Panc1 (cell line): ENCODE measurements around the gene RPN2. TPM values are rescaled to one million over a fixed set of nuclear protein-coding genes. Genes with fewer than 3 reads are reported as not detected.

ENCODE experiments used
- ATAC-seq: fragments of 200-7000 bp; cut with Tn5 transposase; 2 replicates; pipeline ENCODE4 v1.9.1; 2020; ENCODE audit warnings: mild to moderate bottlenecking, moderate library complexity
- BruUV-seq: library from RNA; stranded (reverse); fragments of 400-500 nt; replicated peaks from 2 replicates; lab custom pipeline; 2021; lab: Mats Ljungman, UMichigan
- CTCF ChIA-PET: fragments of 300-600 bp; sonication (Branson Sonifier 250); formaldehyde crosslinking; loops from one replicate; lab custom pipeline; 2022; ENCODE audit warnings: antibody characterized with exemption; lab: Charles Lee
- POLR2A ChIA-PET: fragments of 300-600 bp; sonication (Branson Sonifier 250); formaldehyde crosslinking; loops from one replicate; lab custom pipeline; 2022; ENCODE audit warnings: antibody characterized with exemption; lab: Charles Lee
- DNase-seq: peaks from one replicate; pipeline ENCODE4 v3.0.0-alpha.2; 2010; ENCODE audit warnings: low read depth, low spot score
- H3K27ac ChIP-seq: 2 replicates; pipeline ENCODE4 v1.5.1; 2011; ENCODE audit warnings: mild to moderate bottlenecking, low read length, inconsistent platforms
- H3K27me3 ChIP-seq: fragments of 200-500 bp; sonication (Bioruptor generic); 2 replicates; pipeline ENCODE4 v1.6.0; 2014; ENCODE audit warnings: low read length, inconsistent platforms; ENCODE audit not compliant: control insufficient read depth, insufficient read depth
- H3K36me3 ChIP-seq: fragments of 200-500 bp; sonication (Bioruptor generic); 2 replicates; pipeline ENCODE4 v1.5.1; 2014; ENCODE audit warnings: inconsistent platforms, mild to moderate bottlenecking, low read length, moderate library complexity; ENCODE audit not compliant: control insufficient read depth, insufficient read depth
- H3K4me1 ChIP-seq: 2 replicates; pipeline ENCODE4 v1.5.1; 2011; ENCODE audit warnings: inconsistent platforms, mild to moderate bottlenecking, low read length, moderate library complexity; ENCODE audit not compliant: control insufficient read depth, insufficient read depth
- H3K4me3 ChIP-seq, 2 experiments: 2 replicates each; pipeline ENCODE4 v1.5.1; 2011 to 2012; ENCODE audit warnings: low read depth in 2 of 2, low read length in 2 of 2, mild to moderate bottlenecking in 2 of 2, inconsistent platforms in 1 of 2, moderate library complexity in 1 of 2
- H3K9me3 ChIP-seq: fragments of 200-500 bp; sonication (Bioruptor generic); 2 replicates; pipeline ENCODE4 v1.5.1; 2014; ENCODE audit warnings: low read depth, mild to moderate bottlenecking, inconsistent platforms, low read length, moderate library complexity; ENCODE audit not compliant: control insufficient read depth, insufficient read depth
- POLR2AphosphoS5 ChIP-seq: IDR thresholded peaks from 2 replicates; pipeline ENCODE4 v1.6.1; 2012; ENCODE audit warnings: mild to moderate bottlenecking, low read depth, low read length, moderate library complexity
- REST ChIP-seq, 2 experiments: IDR thresholded peaks; 2 replicates each; pipeline ENCODE4 v1.6.1; 2011 to 2012; ENCODE audit warnings: low read depth in 2 of 2, control low read depth in 1 of 2, low read length in 1 of 2, mild to moderate bottlenecking in 1 of 2, moderate library complexity in 1 of 2; ENCODE audit not compliant: insufficient read depth in 1 of 2
- SIN3A ChIP-seq: IDR thresholded peaks from 2 replicates; pipeline ENCODE4 v1.6.1; 2012; ENCODE audit warnings: low read depth, mild to moderate bottlenecking, low read length, moderate library complexity, borderline replicate concordance; ENCODE audit not compliant: insufficient read depth
- TCF7L2 ChIP-seq: IDR thresholded peaks from 2 replicates; pipeline ENCODE4 v1.6.1; 2011; ENCODE audit warnings: mild to moderate bottlenecking, low read depth, low read length, inconsistent platforms
- in situ Hi-C: cut with HindIII; loops from 2 replicates; pipeline ENCODE4 v1.10.0; 2016; ENCODE audit warnings: low sequenced_read_pairs, low pct_unique_long_range_greater_than_20kb
- intact Hi-C: fragments of 100-400 bp; cut with micrococcal nuclease; formaldehyde crosslinking; loops from one replicate; pipeline ENCODE4 v1.10.0; 2022; ENCODE audit not compliant: unreplicated experiment
- total RNA-seq: library from RNA; stranded (reverse); gene quantifications from one replicate; pipeline ENCODE4 v1.2.1, GENCODE V29; 2021; ENCODE audit not compliant: unreplicated experiment
- TF ChIP-seq, protein P1 (sequence below): fragments of 450-650 bp; IDR thresholded peaks from 2 replicates; pipeline ENCODE4 v1.5.1; 2017; ENCODE audit warnings: mild to moderate bottlenecking

Gene RPN2
- total RNA-seq, 1 experiment from 2014 or later = 250 TPM

DNA sequence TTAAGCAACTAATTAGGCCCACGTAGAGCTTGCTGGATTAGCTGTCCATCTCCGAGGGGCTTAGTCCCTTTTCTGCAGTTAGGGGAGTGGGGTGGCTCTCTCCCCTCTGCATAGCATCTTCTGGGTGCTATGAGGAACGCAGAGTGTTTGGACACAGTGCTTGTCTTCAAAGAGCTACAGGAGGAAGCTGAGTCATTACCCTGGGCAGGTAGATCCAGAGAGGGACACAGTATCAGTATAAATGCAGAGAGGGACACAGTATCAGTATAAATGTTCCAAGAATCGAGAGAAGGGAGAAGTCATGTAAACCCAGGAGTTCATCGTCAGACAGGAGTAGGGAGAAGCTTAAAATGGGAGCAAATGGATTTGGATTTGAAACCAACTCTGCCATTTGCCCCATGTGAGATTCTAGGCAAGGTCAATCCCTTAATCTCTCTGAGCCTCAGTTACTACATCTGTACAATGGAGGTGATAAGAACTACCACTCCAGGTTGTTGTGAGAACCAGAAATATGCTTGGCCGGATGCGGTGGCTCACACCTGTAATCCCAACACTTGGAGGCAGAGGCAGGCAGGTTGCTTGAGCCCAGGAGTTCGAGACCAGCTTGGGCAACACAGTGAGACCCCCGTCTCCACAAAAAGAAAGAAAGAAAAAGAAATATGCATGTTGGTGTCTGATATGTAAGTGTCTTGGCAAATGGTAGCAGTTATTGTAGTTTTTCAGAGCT lies 88.0 kb downstream of the RPN2 start:
- no peak for TF ChIP-seq POLR2AphosphoS5
- no peak for TF ChIP-seq SIN3A
- TF ChIP-seq, protein P1, sequence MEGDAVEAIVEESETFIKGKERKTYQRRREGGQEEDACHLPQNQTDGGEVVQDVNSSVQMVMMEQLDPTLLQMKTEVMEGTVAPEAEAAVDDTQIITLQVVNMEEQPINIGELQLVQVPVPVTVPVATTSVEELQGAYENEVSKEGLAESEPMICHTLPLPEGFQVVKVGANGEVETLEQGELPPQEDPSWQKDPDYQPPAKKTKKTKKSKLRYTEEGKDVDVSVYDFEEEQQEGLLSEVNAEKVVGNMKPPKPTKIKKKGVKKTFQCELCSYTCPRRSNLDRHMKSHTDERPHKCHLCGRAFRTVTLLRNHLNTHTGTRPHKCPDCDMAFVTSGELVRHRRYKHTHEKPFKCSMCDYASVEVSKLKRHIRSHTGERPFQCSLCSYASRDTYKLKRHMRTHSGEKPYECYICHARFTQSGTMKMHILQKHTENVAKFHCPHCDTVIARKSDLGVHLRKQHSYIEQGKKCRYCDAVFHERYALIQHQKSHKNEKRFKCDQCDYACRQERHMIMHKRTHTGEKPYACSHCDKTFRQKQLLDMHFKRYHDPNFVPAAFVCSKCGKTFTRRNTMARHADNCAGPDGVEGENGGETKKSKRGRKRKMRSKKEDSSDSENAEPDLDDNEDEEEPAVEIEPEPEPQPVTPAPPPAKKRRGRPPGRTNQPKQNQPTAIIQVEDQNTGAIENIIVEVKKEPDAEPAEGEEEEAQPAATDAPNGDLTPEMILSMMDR = no peak
- no peak for TF ChIP-seq TCF7L2

DNA sequence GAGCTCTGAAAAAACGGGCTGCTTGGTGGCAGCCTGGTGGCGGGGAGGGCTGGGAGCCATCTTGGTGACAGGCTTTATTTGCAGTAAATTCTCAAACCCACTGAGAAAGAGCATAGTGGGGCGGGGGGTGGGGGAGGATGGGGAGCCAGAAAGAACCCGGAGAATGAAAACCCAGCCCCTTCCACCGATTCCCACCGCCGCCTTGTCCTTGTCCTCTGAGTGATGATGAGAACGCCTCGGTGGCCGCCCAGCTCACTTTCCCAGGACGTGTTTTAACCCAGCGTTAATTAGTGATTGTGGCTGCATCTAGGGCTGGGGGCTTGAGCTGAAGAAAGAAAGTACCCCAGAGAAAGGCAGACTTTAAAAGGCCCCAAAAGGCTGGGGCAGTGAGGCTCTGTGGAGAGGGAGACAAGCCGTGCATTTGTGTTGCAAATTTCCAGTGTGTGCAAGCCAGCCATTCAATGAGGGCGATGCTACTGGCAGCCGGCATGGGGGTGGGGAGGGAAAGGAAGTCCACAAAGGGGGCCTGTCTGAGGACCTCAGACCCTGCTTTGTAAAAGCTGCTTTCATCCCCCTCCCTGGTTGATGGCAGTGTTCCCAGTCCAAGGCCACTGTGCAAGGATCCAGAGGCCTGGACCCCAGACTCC lies 88.7 kb downstream of the RPN2 start:
- Histone ChIP-seq H3K4me3 (no peak overlapping the region), H3K4me1 (no peaks in the 10 kb centered on the region), H3K27me3 (no peaks in the 10 kb centered on the region), H3K27ac (no peak overlapping the region), H3K36me3 (no peaks in the 10 kb centered on the region), H3K9me3 (no peaks in the 10 kb centered on the region)
- ChIA-PET CTCF (interaction anchor here (0.6 kb wide), 1 partner anchor 56 kb away, joined by 3 read pairs; no protein-coding TSS in a partner anchor), POLR2A (no interaction called here)
- intact Hi-C loops = loop anchor here (5.0 kb wide), 1 partner anchor 265 kb away; no protein-coding TSS in a partner anchor
- TF ChIP-seq, protein P1 = no peak
- no peak for TF ChIP-seq SIN3A
- no peak for TF ChIP-seq REST (IDR thresholded peaks at IDR 0.05; ENCODE audit: insufficient read depth in 1 of 2, low read depth in 2 of 2, low read length in 1 of 2)
- TF ChIP-seq TCF7L2 = no peak
- TF ChIP-seq POLR2AphosphoS5 = no peak
- ATAC-seq (no peak), DNase-seq (no peak)
- in situ Hi-C loops = no loop called here
- no TSS peak for BruUV-seq

More for the DNA sequence above, 88.0 kb downstream of the RPN2 start:
- DNase-seq (no peak), ATAC-seq (no peak)
- intact Hi-C loops (loop anchor here (5.0 kb wide), 1 partner anchor 265 kb away; no protein-coding TSS in a partner anchor), in situ Hi-C loops (no loop called here)
- H3K36me3 ChIP-seq = no peaks in the 10 kb centered on the region
- H3K27ac ChIP-seq = no peak overlapping the region
- H3K4me1 ChIP-seq = no peaks in the 10 kb centered on the region
- ChIA-PET POLR2A (no interaction called here), CTCF (interaction anchor here (0.7 kb wide), 1 partner anchor 89 kb away, joined by 5 read pairs; no protein-coding TSS in a partner anchor)
- H3K4me3 ChIP-seq = no peak overlapping the region
- no peaks in the 10 kb centered on the region for H3K9me3 ChIP-seq
- BruUV-seq = no TSS peak
- H3K27me3 ChIP-seq = no peaks in the 10 kb centered on the region
